ENCODE results near the gene SEZ6L. TPM values are rescaled to one million over a fixed set of nuclear protein-coding genes. Genes with fewer than 3 reads are reported as not detected.

SEZ6L gene
- polyA plus RNA-seq, 1 donor from 2014 or later = 31.9 TPM

DNA sequence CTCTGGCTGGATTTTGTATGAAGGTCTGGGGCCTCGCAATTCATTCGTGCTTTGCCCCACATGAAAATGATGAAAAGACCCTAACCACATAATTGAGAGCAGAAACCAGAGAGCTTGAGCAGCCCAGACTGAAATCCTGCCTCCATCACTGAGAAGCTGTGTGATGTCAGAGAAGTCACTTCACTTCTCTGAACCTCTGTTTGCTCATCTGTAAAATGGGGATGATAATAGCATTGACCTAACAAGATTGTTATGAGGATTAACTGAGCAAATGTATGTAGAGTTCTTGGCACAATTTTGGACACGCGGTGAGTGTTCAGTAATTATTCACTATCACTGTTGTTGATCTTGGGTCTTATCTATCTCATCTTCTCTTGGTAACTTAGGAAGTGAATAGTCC, 203.6 kb downstream of the SEZ6L start:
- no peak overlapping the region for H3K9ac ChIP-seq (ENCODE audit: low read length)
- no peaks in the 10 kb centered on the region for H3K79me2 ChIP-seq (replicated peaks; ENCODE audit: insufficient read depth, low read length)
- H3K4me2 ChIP-seq (ENCODE audit: low read length) = no peak overlapping the region
- no peak overlapping the region for H3K27ac ChIP-seq (ENCODE audit: low read length)
- H3K9me3 ChIP-seq (ENCODE audit: low read length) = no peaks in the 10 kb centered on the region
- H3K4me3 ChIP-seq (ENCODE audit: low read length) = no peak overlapping the region
- no peaks in the 10 kb centered on the region for H3K27me3 ChIP-seq (ENCODE audit: insufficient read depth, low read depth, low read length)
- TF ChIP-seq, protein P1, sequence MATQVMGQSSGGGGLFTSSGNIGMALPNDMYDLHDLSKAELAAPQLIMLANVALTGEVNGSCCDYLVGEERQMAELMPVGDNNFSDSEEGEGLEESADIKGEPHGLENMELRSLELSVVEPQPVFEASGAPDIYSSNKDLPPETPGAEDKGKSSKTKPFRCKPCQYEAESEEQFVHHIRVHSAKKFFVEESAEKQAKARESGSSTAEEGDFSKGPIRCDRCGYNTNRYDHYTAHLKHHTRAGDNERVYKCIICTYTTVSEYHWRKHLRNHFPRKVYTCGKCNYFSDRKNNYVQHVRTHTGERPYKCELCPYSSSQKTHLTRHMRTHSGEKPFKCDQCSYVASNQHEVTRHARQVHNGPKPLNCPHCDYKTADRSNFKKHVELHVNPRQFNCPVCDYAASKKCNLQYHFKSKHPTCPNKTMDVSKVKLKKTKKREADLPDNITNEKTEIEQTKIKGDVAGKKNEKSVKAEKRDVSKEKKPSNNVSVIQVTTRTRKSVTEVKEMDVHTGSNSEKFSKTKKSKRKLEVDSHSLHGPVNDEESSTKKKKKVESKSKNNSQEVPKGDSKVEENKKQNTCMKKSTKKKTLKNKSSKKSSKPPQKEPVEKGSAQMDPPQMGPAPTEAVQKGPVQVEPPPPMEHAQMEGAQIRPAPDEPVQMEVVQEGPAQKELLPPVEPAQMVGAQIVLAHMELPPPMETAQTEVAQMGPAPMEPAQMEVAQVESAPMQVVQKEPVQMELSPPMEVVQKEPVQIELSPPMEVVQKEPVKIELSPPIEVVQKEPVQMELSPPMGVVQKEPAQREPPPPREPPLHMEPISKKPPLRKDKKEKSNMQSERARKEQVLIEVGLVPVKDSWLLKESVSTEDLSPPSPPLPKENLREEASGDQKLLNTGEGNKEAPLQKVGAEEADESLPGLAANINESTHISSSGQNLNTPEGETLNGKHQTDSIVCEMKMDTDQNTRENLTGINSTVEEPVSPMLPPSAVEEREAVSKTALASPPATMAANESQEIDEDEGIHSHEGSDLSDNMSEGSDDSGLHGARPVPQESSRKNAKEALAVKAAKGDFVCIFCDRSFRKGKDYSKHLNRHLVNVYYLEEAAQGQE (IDR thresholded peaks at IDR 0.05; ENCODE audit: borderline replicate concordance) = no peak
- no peak for TF ChIP-seq POLR2AphosphoS5 (IDR thresholded peaks at IDR 0.05)
- TF ChIP-seq MXI1 (conservative IDR thresholded peaks at IDR 0.05; ENCODE audit: poor library complexity, severe bottlenecking) = no peak
- no peak for TF ChIP-seq EZH2 (IDR thresholded peaks at IDR 0.05; ENCODE audit: borderline replicate concordance, insufficient read depth, low read length, poor library complexity, severe bottlenecking)
- no peaks in the 10 kb centered on the region for H3F3A ChIP-seq (ENCODE audit: insufficient read depth, low read length, poor library complexity, severe bottlenecking)
- H3K36me3 ChIP-seq (ENCODE audit: insufficient read depth, low read length) = no peaks in the 10 kb centered on the region
- no peaks in the 10 kb centered on the region for H3K9me2 ChIP-seq (ENCODE audit: insufficient read depth, low read length)
- H2AFZ ChIP-seq (ENCODE audit: low read depth, low read length) = no peak overlapping the region
- H4K20me1 ChIP-seq (ENCODE audit: insufficient read depth) = no peaks in the 10 kb centered on the region

DNA sequence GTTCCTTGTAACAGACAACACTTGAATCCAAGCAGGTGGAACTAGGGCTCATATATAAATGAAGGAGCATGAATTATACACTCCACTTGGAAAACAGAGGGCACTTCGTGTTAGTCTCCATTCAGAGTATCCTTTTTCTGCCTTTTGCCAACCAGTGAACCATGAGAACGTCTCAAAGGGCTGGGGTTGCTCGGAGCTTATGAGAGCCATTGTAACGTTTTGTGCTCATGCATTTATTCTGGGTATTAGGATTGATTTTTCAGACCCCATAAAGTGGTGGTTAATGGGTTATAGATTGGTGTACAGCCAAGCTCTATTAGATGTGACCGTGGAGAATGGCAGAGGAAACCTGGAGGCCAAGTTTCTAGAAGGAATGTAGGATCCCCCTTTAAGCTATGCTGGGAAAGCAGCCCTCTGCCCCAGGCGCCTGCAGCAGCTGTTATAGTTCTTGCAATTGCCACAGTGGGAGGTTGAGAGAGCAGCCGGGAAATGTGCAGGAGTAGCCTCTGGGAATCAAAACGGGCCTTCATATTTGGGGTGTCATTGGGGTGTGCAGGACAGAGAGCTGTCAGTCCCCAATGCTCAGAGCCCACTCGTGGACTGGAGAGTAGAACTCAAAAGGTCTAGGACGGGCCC, 205.2 kb downstream of the SEZ6L start:
- Histone ChIP-seq H3K9me2 (ENCODE audit: insufficient read depth, low read length) (no peaks in the 10 kb centered on the region), H3K9me3 (ENCODE audit: low read length) (no peaks in the 10 kb centered on the region), H3K9ac (ENCODE audit: low read length) (no peak overlapping the region), H2AFZ (ENCODE audit: low read depth, low read length) (peak overlapping the region; percentile 31), H3K27ac (ENCODE audit: low read length) (peak overlapping the region; percentile 31), H3K4me2 (ENCODE audit: low read length) (no peak overlapping the region), H3K36me3 (ENCODE audit: insufficient read depth, low read length) (peaks cover 9% of the 10 kb centered on the region), H3K27me3 (ENCODE audit: insufficient read depth, low read depth, low read length) (no peaks in the 10 kb centered on the region), H3F3A (ENCODE audit: insufficient read depth, low read length, poor library complexity, severe bottlenecking) (no peaks in the 10 kb centered on the region), H4K20me1 (ENCODE audit: insufficient read depth) (no peaks in the 10 kb centered on the region), H3K4me3 (ENCODE audit: low read length) (peak overlapping the region; percentile 3), H3K79me2 (replicated peaks; ENCODE audit: insufficient read depth, low read length) (no peaks in the 10 kb centered on the region)
- no peak for TF ChIP-seq RAD21 (conservative IDR thresholded peaks at IDR 0.05)
- TF ChIP-seq SMC3 (conservative IDR thresholded peaks at IDR 0.05; ENCODE audit: poor library complexity) = no peak
- no peak for TF ChIP-seq EZH2 (IDR thresholded peaks at IDR 0.05; ENCODE audit: borderline replicate concordance, insufficient read depth, low read length, poor library complexity, severe bottlenecking)
- no peak for TF ChIP-seq EP300 (conservative IDR thresholded peaks at IDR 0.05; ENCODE audit: poor library complexity, severe bottlenecking)

DNA sequence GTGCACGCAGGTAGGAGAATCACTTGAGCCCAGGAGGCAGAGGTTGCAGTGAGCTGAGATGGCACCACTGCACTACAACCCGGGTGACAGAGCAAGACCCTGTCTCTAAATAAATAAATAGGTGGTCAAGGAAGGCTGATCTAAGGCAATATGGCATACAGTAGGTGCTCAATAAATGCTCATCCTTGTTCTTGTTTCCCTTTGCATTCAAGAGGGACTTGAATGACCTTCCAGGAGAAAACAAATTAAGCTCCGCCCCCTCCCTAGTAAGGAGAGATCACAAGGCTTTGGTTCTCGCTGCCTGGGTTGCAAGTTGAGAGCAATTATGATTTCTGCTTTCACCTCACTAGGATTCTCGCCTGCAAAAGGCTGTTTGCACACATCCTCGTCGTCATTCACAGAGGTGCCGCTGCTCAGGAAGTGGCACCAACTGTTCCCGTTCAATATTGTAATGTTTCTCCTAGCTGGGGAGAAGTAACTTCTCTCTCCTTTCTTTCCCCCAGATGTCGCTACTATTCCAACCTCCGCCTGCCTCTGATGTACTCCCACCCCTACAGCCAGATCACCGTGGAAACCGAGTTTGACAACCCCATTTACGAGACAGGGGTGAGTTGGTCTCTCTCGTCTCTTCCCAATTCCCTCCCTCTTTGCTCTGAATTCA, 208.0 kb downstream of the SEZ6L start:
- Histone ChIP-seq H3K4me2 (ENCODE audit: low read length) (no peak overlapping the region), H3K36me3 (ENCODE audit: insufficient read depth, low read length) (peaks cover 13% of the 10 kb centered on the region), H3K27me3 (ENCODE audit: insufficient read depth, low read depth, low read length) (no peaks in the 10 kb centered on the region), H3K9ac (ENCODE audit: low read length) (no peak overlapping the region), H3K9me3 (ENCODE audit: low read length) (no peaks in the 10 kb centered on the region), H3K9me2 (ENCODE audit: insufficient read depth, low read length) (no peaks in the 10 kb centered on the region), H3F3A (ENCODE audit: insufficient read depth, low read length, poor library complexity, severe bottlenecking) (no peaks in the 10 kb centered on the region), H2AFZ (ENCODE audit: low read depth, low read length) (no peak overlapping the region), H3K4me3 (ENCODE audit: low read length) (no peak overlapping the region), H3K79me2 (replicated peaks; ENCODE audit: insufficient read depth, low read length) (no peaks in the 10 kb centered on the region), H4K20me1 (ENCODE audit: insufficient read depth) (no peaks in the 10 kb centered on the region), H3K27ac (ENCODE audit: low read length) (no peak overlapping the region)
- no peak for TF ChIP-seq MXI1 (conservative IDR thresholded peaks at IDR 0.05; ENCODE audit: poor library complexity, severe bottlenecking)
- TF ChIP-seq, protein P1 (IDR thresholded peaks at IDR 0.05; ENCODE audit: borderline replicate concordance) = no peak
- no peak for TF ChIP-seq EZH2 (IDR thresholded peaks at IDR 0.05; ENCODE audit: borderline replicate concordance, insufficient read depth, low read length, poor library complexity, severe bottlenecking)
- peak; percentile 38 for TF ChIP-seq SMC3 (conservative IDR thresholded peaks at IDR 0.05; ENCODE audit: poor library complexity)
- TF ChIP-seq, protein P2, sequence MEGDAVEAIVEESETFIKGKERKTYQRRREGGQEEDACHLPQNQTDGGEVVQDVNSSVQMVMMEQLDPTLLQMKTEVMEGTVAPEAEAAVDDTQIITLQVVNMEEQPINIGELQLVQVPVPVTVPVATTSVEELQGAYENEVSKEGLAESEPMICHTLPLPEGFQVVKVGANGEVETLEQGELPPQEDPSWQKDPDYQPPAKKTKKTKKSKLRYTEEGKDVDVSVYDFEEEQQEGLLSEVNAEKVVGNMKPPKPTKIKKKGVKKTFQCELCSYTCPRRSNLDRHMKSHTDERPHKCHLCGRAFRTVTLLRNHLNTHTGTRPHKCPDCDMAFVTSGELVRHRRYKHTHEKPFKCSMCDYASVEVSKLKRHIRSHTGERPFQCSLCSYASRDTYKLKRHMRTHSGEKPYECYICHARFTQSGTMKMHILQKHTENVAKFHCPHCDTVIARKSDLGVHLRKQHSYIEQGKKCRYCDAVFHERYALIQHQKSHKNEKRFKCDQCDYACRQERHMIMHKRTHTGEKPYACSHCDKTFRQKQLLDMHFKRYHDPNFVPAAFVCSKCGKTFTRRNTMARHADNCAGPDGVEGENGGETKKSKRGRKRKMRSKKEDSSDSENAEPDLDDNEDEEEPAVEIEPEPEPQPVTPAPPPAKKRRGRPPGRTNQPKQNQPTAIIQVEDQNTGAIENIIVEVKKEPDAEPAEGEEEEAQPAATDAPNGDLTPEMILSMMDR (IDR thresholded peaks at IDR 0.05; ENCODE audit: poor library complexity, severe bottlenecking) = peak; percentile 26
- TF ChIP-seq TAF1 (IDR thresholded peaks at IDR 0.05; ENCODE audit: low read depth) = no peak
- TF ChIP-seq RAD21 (conservative IDR thresholded peaks at IDR 0.05) = peak; percentile 27
- TF ChIP-seq POLR2AphosphoS5 (IDR thresholded peaks at IDR 0.05) = no peak
- TF ChIP-seq EP300 (conservative IDR thresholded peaks at IDR 0.05; ENCODE audit: poor library complexity, severe bottlenecking) = no peak

Data from neural cell (in vitro differentiated cells).